HPDE6-E6E7 (cell line): ENCODE measurements around the gene COG1.
"Not testable (repeated sequence)": the region's sequence is repeated elsewhere in the genome, so short reads cannot be mapped to it uniquely, and the experiment has no call there.

ENCODE experiments used
- DNase-seq: peaks from one replicate; pipeline ENCODE4 v3.0.0; 2011; ENCODE audit warnings: missing footprints; ENCODE audit errors: extremely low spot score

Gene COG1

GRCh38 chr17:73192894-73193701 lies at the start of gene COG1:
Gene COG1, plus strand, starts transcription at chr17:73193055. Its CDS starts 15 bp downstream, at chr17:73193070.
- peak; percentile 86 for DNase-seq

GRCh38 chr17:73144209-73144608 lies 48.6 kb upstream of the COG1 start:
- DNase-seq = not testable (repeated sequence)

- no peak for DNase-seq
Measured at GRCh38 chr17:73145641-73146040, 47.2 kb upstream of the COG1 start.

- DNase-seq = not testable (repeated sequence)
Measured at GRCh38 chr17:73147791-73148190, 45.1 kb upstream of the COG1 start.

- DNase-seq = no peak
Measured at GRCh38 chr17:73148540-73149334, 44.1 kb upstream of the COG1 start.

GRCh38 chr17:73150622-73151300 lies 42.1 kb upstream of the COG1 start:
- not testable (repeated sequence) for DNase-seq

- no peak for DNase-seq
Measured at GRCh38 chr17:73151916-73152632, 40.8 kb upstream of the COG1 start.

- DNase-seq = no peak
Measured at GRCh38 chr17:73155410-73156165, 37.3 kb upstream of the COG1 start.

- peak; percentile 73 for DNase-seq
Measured at GRCh38 chr17:73156166-73156840, 36.6 kb upstream of the COG1 start.

- no peak for DNase-seq
Measured at GRCh38 chr17:73156887-73157520, 35.9 kb upstream of the COG1 start.

GRCh38 chr17:73157521-73157890 lies 35.3 kb upstream of the COG1 start:
- no peak for DNase-seq

- no peak for DNase-seq
Measured at GRCh38 chr17:73158133-73158532, 34.7 kb upstream of the COG1 start.

GRCh38 chr17:73160980-73161630 lies 31.8 kb upstream of the COG1 start:
- DNase-seq = no peak

GRCh38 chr17:73163043-73163442 lies 29.8 kb upstream of the COG1 start:
- no peak for DNase-seq

GRCh38 chr17:73165616-73166404 lies 27.0 kb upstream of the COG1 start:
- no peak for DNase-seq

- no peak for DNase-seq
Measured at GRCh38 chr17:73166731-73167581, 25.9 kb upstream of the COG1 start.

GRCh38 chr17:73168667-73169066 lies 24.2 kb upstream of the COG1 start:
- DNase-seq = no peak

- DNase-seq = no peak
Measured at GRCh38 chr17:73170324-73170723, 22.5 kb upstream of the COG1 start.
